HCT116 (cell line): ENCODE data around the gene IBSP. TPM values are rescaled to one million over a fixed set of nuclear protein-coding genes. Genes with fewer than 3 reads are reported as not detected.

Source experiments
- ATAC-seq: fragments of 200-7000 bp; cut with Tn5 transposase; 2 replicates; pipeline ENCODE4 v1.9.1; 2020; ENCODE audit warnings: mild to moderate bottlenecking, moderate library complexity
- BruUV-seq: library from RNA; stranded (reverse); fragments of 400-500 nt; replicated peaks from 2 replicates; lab custom pipeline; 2021; lab: Mats Ljungman, UMichigan
- CTCF ChIA-PET: fragments of 300-600 bp; sonication (Branson Sonifier 250); formaldehyde crosslinking; loops from one replicate; lab custom pipeline; 2021; ENCODE audit warnings: antibody characterized with exemption; lab: Charles Lee
- POLR2A ChIA-PET: fragments of 300-600, 350-600 bp; sonication (Branson Sonifier 250); formaldehyde crosslinking; loops from one replicate; lab custom pipeline; 2021; ENCODE audit warnings: antibody characterized with exemption; lab: Charles Lee
- RAD21 ChIA-PET, 2 experiments: fragments of 300-600 bp; sonication (Branson Sonifier 250); formaldehyde crosslinking; loops; one replicate each; lab custom pipeline; 2023; ENCODE audit warnings: low total read pairs in 2 of 2; ENCODE audit not compliant: uncharacterized antibody in 2 of 2, unreplicated experiment in 2 of 2, low non-redundant PET in 1 of 2; lab: Charles Lee
- DNase-seq: peaks from one replicate; pipeline ENCODE4 v3.0.0-alpha.2; 2010; ENCODE audit warnings: low read depth, low spot score
- H2AFZ ChIP-seq: fragments of 200-600 bp; shearing (Covaris generic), sonication (generic); 2 replicates; pipeline ENCODE4 v1.6.1; 2017; ENCODE audit warnings: low read depth, mixed run types, mixed read lengths, antibody characterized with exemption, low read length; ENCODE audit not compliant: poor library complexity, severe bottlenecking
- H3K27ac ChIP-seq: 2 replicates; pipeline ENCODE4 v1.5.1; 2012; ENCODE audit warnings: low read depth, low read length
- H3K27me3 ChIP-seq: fragments of 200-600 bp; sonication (generic); 2 replicates; pipeline ENCODE4 v1.6.1; 2016; ENCODE audit warnings: mixed run types, low read length, mixed read lengths; ENCODE audit not compliant: insufficient read depth
- H3K36me3 ChIP-seq, 2 experiments: fragments of 200-500 bp in 1 of 2; fragments of 200-600 bp in 1 of 2; sonication (Bioruptor generic) in 1 of 2; sonication (generic) in 1 of 2; 2 replicates each; pipeline versions ENCODE4 v1.5.1 to v1.6.1; 2014 to 2016; ENCODE audit warnings: low read length in 2 of 2, inconsistent platforms in 1 of 2, mixed read lengths in 1 of 2, mixed run types in 1 of 2; ENCODE audit not compliant: insufficient read depth in 2 of 2, control insufficient read depth in 1 of 2
- H3K4me1 ChIP-seq, 2 experiments: fragments of 200-600 bp in 1 of 2; sonication (generic) in 1 of 2; 2 replicates each; pipeline versions ENCODE4 v1.5.1 to v1.6.1; 2012 to 2017; ENCODE audit warnings: low read length in 2 of 2, inconsistent platforms in 1 of 2, mild to moderate bottlenecking in 1 of 2, mixed read lengths in 1 of 2, mixed run types in 1 of 2, moderate library complexity in 1 of 2; ENCODE audit not compliant: insufficient read depth in 2 of 2, control insufficient read depth in 1 of 2
- H3K4me2 ChIP-seq: fragments of 200-600 bp; sonication (generic); 2 replicates; pipeline ENCODE4 v1.6.1; 2017; ENCODE audit warnings: mixed run types, low read length, mixed read lengths
- H3K4me3 ChIP-seq, 2 experiments: fragments of 200-600 bp in 1 of 2; sonication (generic) in 1 of 2; replicated peaks in 1 of 2; 2 replicates each; pipeline ENCODE4 v1.5.1; 2011 to 2016; ENCODE audit warnings: low read length in 2 of 2, control low read depth in 1 of 2, low read depth in 1 of 2, mild to moderate bottlenecking in 1 of 2, mixed read lengths in 1 of 2, mixed run types in 1 of 2
- H3K79me2 ChIP-seq: fragments of 200-600 bp; sonication (generic); 2 replicates; pipeline ENCODE4 v1.6.1; 2017; ENCODE audit warnings: mild to moderate bottlenecking, mixed run types, low read length, moderate library complexity, mixed read lengths; ENCODE audit not compliant: insufficient read depth
- H3K9ac ChIP-seq: fragments of 200-600 bp; sonication (generic); 2 replicates; pipeline ENCODE4 v1.6.1; 2016; ENCODE audit warnings: low read length, mixed read lengths
- H3K9me2 ChIP-seq: fragments of 200-600 bp; sonication (generic), shearing (Covaris generic); 2 replicates; pipeline ENCODE4 v1.6.1; 2017; ENCODE audit warnings: mixed run types, mild to moderate bottlenecking, moderate library complexity; ENCODE audit not compliant: insufficient read depth
- H3K9me3 ChIP-seq, 2 experiments: fragments of 200-500 bp in 1 of 2; fragments of 200-600 bp in 1 of 2; sonication (Bioruptor generic) in 1 of 2; sonication (generic) in 1 of 2; 2 replicates each; pipeline ENCODE4 v1.6.1; 2014 to 2017; ENCODE audit warnings: low read length in 2 of 2, mixed read lengths in 2 of 2, inconsistent platforms in 1 of 2, low read depth in 1 of 2, mild to moderate bottlenecking in 1 of 2, mixed run types in 1 of 2, moderate library complexity in 1 of 2; ENCODE audit not compliant: control insufficient read depth in 1 of 2, insufficient read depth in 1 of 2
- H4K20me1 ChIP-seq: fragments of 200-600 bp; sonication (generic), shearing (Covaris generic); 2 replicates; pipeline ENCODE4 v1.6.1; 2017; ENCODE audit warnings: mixed run types, mild to moderate bottlenecking, moderate library complexity; ENCODE audit not compliant: insufficient read depth
- ATF3 ChIP-seq: IDR thresholded peaks from 2 replicates; pipeline ENCODE4 v1.6.1; 2012
- CBX3 ChIP-seq: IDR thresholded peaks from 2 replicates; pipeline ENCODE4 v1.6.1; 2012; ENCODE audit warnings: low read depth
- CEBPB ChIP-seq: IDR thresholded peaks from 2 replicates; pipeline ENCODE4 v1.6.1; 2012; ENCODE audit warnings: low read depth
- EGR1 ChIP-seq: IDR thresholded peaks from 2 replicates; pipeline ENCODE4 v1.6.1; 2012; ENCODE audit warnings: low read depth
- ELF1 ChIP-seq: IDR thresholded peaks from 2 replicates; pipeline ENCODE4 v1.6.1; 2012; ENCODE audit warnings: low read depth, borderline replicate concordance
- EZH2 ChIP-seq: fragments of 200-600 bp; sonication (generic); IDR thresholded peaks from 2 replicates; pipeline ENCODE4 v1.6.1; 2017; ENCODE audit warnings: antibody characterized with exemption, mixed run types
- FOSL1 ChIP-seq: IDR thresholded peaks from 2 replicates; pipeline ENCODE4 v1.6.1; 2012; ENCODE audit warnings: low read depth
- JUND ChIP-seq: IDR thresholded peaks from 2 replicates; pipeline ENCODE4 v1.6.1; 2012
- RAD21 ChIP-seq: IDR thresholded peaks from 2 replicates; pipeline ENCODE4 v1.6.1; 2012; ENCODE audit warnings: low read depth, mild to moderate bottlenecking
- SIN3A ChIP-seq: IDR thresholded peaks from 2 replicates; pipeline ENCODE4 v1.6.1; 2012; ENCODE audit warnings: low read depth
- SP1 ChIP-seq: IDR thresholded peaks from 2 replicates; pipeline ENCODE4 v1.6.1; 2012; ENCODE audit warnings: low read depth
- SRF ChIP-seq: IDR thresholded peaks from 2 replicates; pipeline ENCODE4 v1.6.1; 2012; ENCODE audit warnings: low read depth
- TCF7L2 ChIP-seq: IDR thresholded peaks from 2 replicates; pipeline ENCODE4 v1.7.0; 2011; ENCODE audit warnings: borderline replicate concordance, inconsistent platforms; ENCODE audit not compliant: insufficient read depth, insufficient read length; ENCODE audit errors: extremely low read depth
- YY1 ChIP-seq: IDR thresholded peaks from 2 replicates; pipeline ENCODE4 v1.6.1; 2011; ENCODE audit warnings: low read length, low read depth, moderate library complexity, mild to moderate bottlenecking; ENCODE audit not compliant: insufficient replicate concordance; ENCODE audit errors: extremely low read depth
- ZBTB33 ChIP-seq: IDR thresholded peaks from 2 replicates; pipeline ENCODE4 v1.6.1; 2011; ENCODE audit warnings: mild to moderate bottlenecking, low read length, moderate library complexity; ENCODE audit not compliant: insufficient replicate concordance; ENCODE audit errors: extremely low read depth
- ZFX ChIP-seq: fragments of 450-650 bp; IDR thresholded peaks from 2 replicates; pipeline ENCODE4 v1.6.1; 2017
- intact Hi-C: fragments of 100-400 bp; cut with micrococcal nuclease; formaldehyde crosslinking; loops from 2 replicates; pipeline ENCODE4 v1.10.0; 2022
- total RNA-seq: library from RNA; stranded (reverse); gene quantifications from one replicate; pipeline ENCODE4 v1.2.1, GENCODE V29; 2021; ENCODE audit not compliant: unreplicated experiment
- TF ChIP-seq, protein P1 (sequence below), 3 experiments: fragments of 200-600 bp in 1 of 3; sonication (generic) in 1 of 3; IDR thresholded peaks in 2 of 3; conservative IDR thresholded peaks in 1 of 3; 2 replicates each; pipeline ENCODE4 v1.5.1; 2012 to 2017; ENCODE audit warnings: low read depth in 2 of 3, low read length in 2 of 3, antibody characterized with exemption in 1 of 3, borderline replicate concordance in 1 of 3, control low read depth in 1 of 3, mild to moderate bottlenecking in 1 of 3, mixed read lengths in 1 of 3, mixed run types in 1 of 3, moderate library complexity in 1 of 3; ENCODE audit not compliant: insufficient read depth in 1 of 3
- TF ChIP-seq, protein P2 (sequence below): IDR thresholded peaks from 2 replicates; pipeline ENCODE4 v1.6.1; 2012; ENCODE audit warnings: low read depth
- TF ChIP-seq, protein P3 (sequence below): IDR thresholded peaks from 2 replicates; pipeline ENCODE4 v1.6.1; 2012

Gene IBSP
- total RNA-seq, 1 experiment from 2014 or later: not detected

- no peak overlapping the region for H3K9ac ChIP-seq
- no peak overlapping the region for H3K27ac ChIP-seq
- no peaks in the 10 kb centered on the region for H3K9me3 ChIP-seq
- H2AFZ ChIP-seq: no peak overlapping the region
- intact Hi-C loops: no loop called here
- BruUV-seq: no TSS peak
- TF ChIP-seq ATF3 (no peak), YY1 (no peak), FOSL1 (no peak), ZFX (no peak), JUND (no peak), SRF (no peak), CEBPB (no peak), ELF1 (no peak), EZH2 (no peak), SP1 (no peak), EGR1 (no peak), SIN3A (no peak), RAD21 (no peak), ZBTB33 (no peak), TCF7L2 (no peak), CBX3 (no peak)
- TF ChIP-seq, protein P1, sequence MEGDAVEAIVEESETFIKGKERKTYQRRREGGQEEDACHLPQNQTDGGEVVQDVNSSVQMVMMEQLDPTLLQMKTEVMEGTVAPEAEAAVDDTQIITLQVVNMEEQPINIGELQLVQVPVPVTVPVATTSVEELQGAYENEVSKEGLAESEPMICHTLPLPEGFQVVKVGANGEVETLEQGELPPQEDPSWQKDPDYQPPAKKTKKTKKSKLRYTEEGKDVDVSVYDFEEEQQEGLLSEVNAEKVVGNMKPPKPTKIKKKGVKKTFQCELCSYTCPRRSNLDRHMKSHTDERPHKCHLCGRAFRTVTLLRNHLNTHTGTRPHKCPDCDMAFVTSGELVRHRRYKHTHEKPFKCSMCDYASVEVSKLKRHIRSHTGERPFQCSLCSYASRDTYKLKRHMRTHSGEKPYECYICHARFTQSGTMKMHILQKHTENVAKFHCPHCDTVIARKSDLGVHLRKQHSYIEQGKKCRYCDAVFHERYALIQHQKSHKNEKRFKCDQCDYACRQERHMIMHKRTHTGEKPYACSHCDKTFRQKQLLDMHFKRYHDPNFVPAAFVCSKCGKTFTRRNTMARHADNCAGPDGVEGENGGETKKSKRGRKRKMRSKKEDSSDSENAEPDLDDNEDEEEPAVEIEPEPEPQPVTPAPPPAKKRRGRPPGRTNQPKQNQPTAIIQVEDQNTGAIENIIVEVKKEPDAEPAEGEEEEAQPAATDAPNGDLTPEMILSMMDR (IDR thresholded peaks at IDR 0.05 in 2 of 3, conservative IDR thresholded peaks at IDR 0.05 in 1 of 3; ENCODE audit: borderline replicate concordance in 1 of 3, insufficient read depth in 1 of 3, low read depth in 2 of 3, low read length in 2 of 3): no peak
- TF ChIP-seq, protein P2, sequence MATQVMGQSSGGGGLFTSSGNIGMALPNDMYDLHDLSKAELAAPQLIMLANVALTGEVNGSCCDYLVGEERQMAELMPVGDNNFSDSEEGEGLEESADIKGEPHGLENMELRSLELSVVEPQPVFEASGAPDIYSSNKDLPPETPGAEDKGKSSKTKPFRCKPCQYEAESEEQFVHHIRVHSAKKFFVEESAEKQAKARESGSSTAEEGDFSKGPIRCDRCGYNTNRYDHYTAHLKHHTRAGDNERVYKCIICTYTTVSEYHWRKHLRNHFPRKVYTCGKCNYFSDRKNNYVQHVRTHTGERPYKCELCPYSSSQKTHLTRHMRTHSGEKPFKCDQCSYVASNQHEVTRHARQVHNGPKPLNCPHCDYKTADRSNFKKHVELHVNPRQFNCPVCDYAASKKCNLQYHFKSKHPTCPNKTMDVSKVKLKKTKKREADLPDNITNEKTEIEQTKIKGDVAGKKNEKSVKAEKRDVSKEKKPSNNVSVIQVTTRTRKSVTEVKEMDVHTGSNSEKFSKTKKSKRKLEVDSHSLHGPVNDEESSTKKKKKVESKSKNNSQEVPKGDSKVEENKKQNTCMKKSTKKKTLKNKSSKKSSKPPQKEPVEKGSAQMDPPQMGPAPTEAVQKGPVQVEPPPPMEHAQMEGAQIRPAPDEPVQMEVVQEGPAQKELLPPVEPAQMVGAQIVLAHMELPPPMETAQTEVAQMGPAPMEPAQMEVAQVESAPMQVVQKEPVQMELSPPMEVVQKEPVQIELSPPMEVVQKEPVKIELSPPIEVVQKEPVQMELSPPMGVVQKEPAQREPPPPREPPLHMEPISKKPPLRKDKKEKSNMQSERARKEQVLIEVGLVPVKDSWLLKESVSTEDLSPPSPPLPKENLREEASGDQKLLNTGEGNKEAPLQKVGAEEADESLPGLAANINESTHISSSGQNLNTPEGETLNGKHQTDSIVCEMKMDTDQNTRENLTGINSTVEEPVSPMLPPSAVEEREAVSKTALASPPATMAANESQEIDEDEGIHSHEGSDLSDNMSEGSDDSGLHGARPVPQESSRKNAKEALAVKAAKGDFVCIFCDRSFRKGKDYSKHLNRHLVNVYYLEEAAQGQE: no peak
- TF ChIP-seq, protein P3, sequence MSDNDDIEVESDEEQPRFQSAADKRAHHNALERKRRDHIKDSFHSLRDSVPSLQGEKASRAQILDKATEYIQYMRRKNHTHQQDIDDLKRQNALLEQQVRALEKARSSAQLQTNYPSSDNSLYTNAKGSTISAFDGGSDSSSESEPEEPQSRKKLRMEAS: no peak
- RAD21 ChIA-PET: no interaction called here
- H3K36me3 ChIP-seq: no peaks in the 10 kb centered on the region
- H3K9me2 ChIP-seq: no peaks in the 10 kb centered on the region
- no peak for DNase-seq
- no peak for ATAC-seq
- no peaks in the 10 kb centered on the region for H3K79me2 ChIP-seq
- H3K27me3 ChIP-seq: no peaks in the 10 kb centered on the region
- H3K4me2 ChIP-seq: no peak overlapping the region
- H3K4me3 ChIP-seq: no peak overlapping the region
- no peaks in the 10 kb centered on the region for H3K4me1 ChIP-seq
- CTCF ChIA-PET: no interaction called here
- no peaks in the 10 kb centered on the region for H4K20me1 ChIP-seq
- POLR2A ChIA-PET: no interaction called here
Observed at GRCh38 chr4:87785731-87786509, 13.4 kb upstream of the IBSP start.
